ENCODE data around the gene ADGRD1. TPM values are rescaled to one million over a fixed set of nuclear protein-coding genes. Genes with fewer than 3 reads are reported as not detected.

Gene ADGRD1
- polyA plus RNA-seq, 1 experiment, result 68.5 TPM

DNA sequence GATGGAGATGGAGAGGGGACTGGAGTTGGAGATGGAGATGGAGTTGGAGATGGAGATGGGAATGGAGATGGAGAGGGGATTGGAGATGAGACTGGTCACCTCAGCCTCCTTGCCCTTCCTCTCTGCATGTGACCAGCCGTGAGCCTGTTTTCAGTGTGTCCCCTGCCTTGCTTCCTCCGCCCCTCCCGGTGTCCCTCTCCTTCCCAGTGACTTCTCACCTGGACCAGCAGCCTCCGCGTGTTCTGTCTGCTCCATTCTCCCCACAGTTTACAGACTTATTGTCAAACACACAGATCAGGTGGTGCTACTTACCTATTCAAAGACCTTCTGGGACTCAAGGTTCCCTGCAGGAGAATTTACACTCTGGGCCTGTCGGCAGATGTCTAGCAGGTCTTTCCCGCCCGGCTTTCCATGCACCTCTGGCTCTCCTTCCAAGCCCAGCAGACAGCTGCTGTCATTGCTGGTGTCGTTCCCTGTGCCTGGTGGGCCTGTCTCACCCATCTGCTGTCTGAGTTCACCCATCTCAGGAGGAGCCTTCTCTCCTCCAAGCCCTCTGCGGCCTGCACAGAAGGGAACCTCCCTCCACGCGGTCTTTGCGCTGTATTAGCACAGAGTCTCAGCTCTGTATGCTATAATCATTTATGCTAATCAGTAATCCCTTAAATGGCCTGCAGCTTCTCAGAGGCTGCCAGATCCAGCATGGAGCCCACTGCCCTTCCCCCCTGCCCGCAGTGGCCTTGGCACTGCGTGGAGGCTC lies 62.1 kb downstream of the ADGRD1 start:
- peaks cover 9% of the 10 kb centered on the region for H3K36me3 ChIP-seq (ENCODE audit: control insufficient read depth, insufficient read depth, low read length)
- no peaks in the 10 kb centered on the region for H3K27me3 ChIP-seq (ENCODE audit: control insufficient read depth, insufficient read depth, low read length)
- TF ChIP-seq, protein P1, sequence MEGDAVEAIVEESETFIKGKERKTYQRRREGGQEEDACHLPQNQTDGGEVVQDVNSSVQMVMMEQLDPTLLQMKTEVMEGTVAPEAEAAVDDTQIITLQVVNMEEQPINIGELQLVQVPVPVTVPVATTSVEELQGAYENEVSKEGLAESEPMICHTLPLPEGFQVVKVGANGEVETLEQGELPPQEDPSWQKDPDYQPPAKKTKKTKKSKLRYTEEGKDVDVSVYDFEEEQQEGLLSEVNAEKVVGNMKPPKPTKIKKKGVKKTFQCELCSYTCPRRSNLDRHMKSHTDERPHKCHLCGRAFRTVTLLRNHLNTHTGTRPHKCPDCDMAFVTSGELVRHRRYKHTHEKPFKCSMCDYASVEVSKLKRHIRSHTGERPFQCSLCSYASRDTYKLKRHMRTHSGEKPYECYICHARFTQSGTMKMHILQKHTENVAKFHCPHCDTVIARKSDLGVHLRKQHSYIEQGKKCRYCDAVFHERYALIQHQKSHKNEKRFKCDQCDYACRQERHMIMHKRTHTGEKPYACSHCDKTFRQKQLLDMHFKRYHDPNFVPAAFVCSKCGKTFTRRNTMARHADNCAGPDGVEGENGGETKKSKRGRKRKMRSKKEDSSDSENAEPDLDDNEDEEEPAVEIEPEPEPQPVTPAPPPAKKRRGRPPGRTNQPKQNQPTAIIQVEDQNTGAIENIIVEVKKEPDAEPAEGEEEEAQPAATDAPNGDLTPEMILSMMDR (IDR thresholded peaks at IDR 0.05; ENCODE audit: insufficient read depth, low read depth, low read length), result no peak
- ChIA-PET CTCF (no interaction called here), POLR2A (no interaction called here)
- no peak for DNase-seq (ENCODE audit: low read depth)
- no peak overlapping the region for H3K4me3 ChIP-seq (ENCODE audit: low read depth, low read length)

GRCh38 chr12:131017477-131017991 lies 63.8 kb downstream of the ADGRD1 start:
- Histone ChIP-seq H3K4me3 (ENCODE audit: low read depth, low read length) (no peak overlapping the region), H3K27me3 (ENCODE audit: control insufficient read depth, insufficient read depth, low read length) (no peaks in the 10 kb centered on the region), H3K36me3 (ENCODE audit: control insufficient read depth, insufficient read depth, low read length) (peaks cover 9% of the 10 kb centered on the region)
- POLR2A ChIA-PET, result no interaction called here
- DNase-seq (ENCODE audit: low read depth), result no peak
- TF ChIP-seq, protein P1 (IDR thresholded peaks at IDR 0.05; ENCODE audit: insufficient read depth, low read depth, low read length), result no peak
- CTCF ChIA-PET, result interaction anchor here (1.1 kb wide), 1 partner anchor 22 kb away, joined by 3 read pairs; no protein-coding TSS in a partner anchor

GRCh38 chr12:131018019-131018620 lies 64.4 kb downstream of the ADGRD1 start:
- no peak for DNase-seq (ENCODE audit: low read depth)
- peaks cover 11% of the 10 kb centered on the region for H3K36me3 ChIP-seq (ENCODE audit: control insufficient read depth, insufficient read depth, low read length)
- no peak overlapping the region for H3K4me3 ChIP-seq (ENCODE audit: low read depth, low read length)
- POLR2A ChIA-PET, result no interaction called here
- H3K27me3 ChIP-seq (ENCODE audit: control insufficient read depth, insufficient read depth, low read length), result no peaks in the 10 kb centered on the region
- TF ChIP-seq, protein P1 (IDR thresholded peaks at IDR 0.05; ENCODE audit: insufficient read depth, low read depth, low read length), result no peak
- CTCF ChIA-PET, result interaction anchor here (1.1 kb wide), 1 partner anchor 21 kb away, joined by 3 read pairs; no protein-coding TSS in a partner anchor

- no peak for DNase-seq (ENCODE audit: low read depth)
- H3K36me3 ChIP-seq (ENCODE audit: control insufficient read depth, insufficient read depth, low read length), result peaks cover 12% of the 10 kb centered on the region
- ChIA-PET CTCF (no interaction called here), POLR2A (no interaction called here)
- no peak overlapping the region for H3K4me3 ChIP-seq (ENCODE audit: low read depth, low read length)
- no peaks in the 10 kb centered on the region for H3K27me3 ChIP-seq (ENCODE audit: control insufficient read depth, insufficient read depth, low read length)
- TF ChIP-seq, protein P1 (IDR thresholded peaks at IDR 0.05; ENCODE audit: insufficient read depth, low read depth, low read length), result no peak
Measured at GRCh38 chr12:131018808-131019397, 65.2 kb downstream of the ADGRD1 start.
